HepG2 (cell line): ENCODE measurements around the gene ALDOA. TPM values are rescaled to one million over a fixed set of nuclear protein-coding genes. Genes with fewer than 3 reads are reported as not detected.

Source experiments
- ATAC-seq: fragments of 200-7000 bp; cut with Tn5 transposase; 3 replicates; pipeline ENCODE4 v1.9.1; 2020; ENCODE audit warnings: mild to moderate bottlenecking, moderate library complexity
- BruUV-seq: library from RNA; stranded (reverse); fragments of 400-500 nt; replicated peaks from 2 replicates; lab custom pipeline; 2021; lab: Mats Ljungman, UMichigan
- CTCF ChIA-PET: fragments of 300-600 bp; formaldehyde crosslinking; extraction: SDS; loops from one replicate; lab custom pipeline; 2021; ENCODE audit warnings: low total read pairs, inconsistent platforms, low intra/inter-chr PET ratio; lab: Yijun Ruan, JAX
- POLR2A ChIA-PET: fragments of 350-600 bp; sonication (Branson Sonifier 250); formaldehyde crosslinking; loops from one replicate; lab custom pipeline; 2020; ENCODE audit warnings: antibody characterized with exemption, inconsistent platforms; lab: Yijun Ruan, JAX
- DNase-seq: peaks from one replicate; pipeline ENCODE4 v3.0.0-alpha.2; 2015; ENCODE audit warnings: low spot score
- FAIRE-seq: peaks from 3 replicates; lab custom pipeline; 2011; peaks lifted over from hg19 to GRCh38; lab: Jason Lieb, UNC
- H2AFZ ChIP-seq: one replicate; pipeline ENCODE4 v1.6.1; 2011; ENCODE audit warnings: low read length, inconsistent platforms
- H3K27ac ChIP-seq: fragments of 300-600 bp; 3 replicates; pipeline ENCODE4 v1.8.0; 2011; ENCODE audit warnings: mixed run types, mild to moderate bottlenecking, mixed read lengths, low read length, inconsistent platforms; ENCODE audit not compliant: insufficient read depth; ENCODE audit errors: extremely low read length
- H3K27me3 ChIP-seq, 2 experiments: fragments of 200-600 bp in 1 of 2; 2 replicates in 1 of 2; 3 replicates in 1 of 2; pipeline versions ENCODE4 v1.6.0 to v1.8.0; 2011; ENCODE audit warnings: low read length in 2 of 2, mild to moderate bottlenecking in 2 of 2, moderate library complexity in 2 of 2, inconsistent platforms in 1 of 2; ENCODE audit not compliant: insufficient read depth in 2 of 2, control insufficient read depth in 1 of 2
- H3K36me3 ChIP-seq, 2 experiments: fragments of 200-600 bp in 1 of 2; replicated peaks in 1 of 2; 2 replicates in 1 of 2; 3 replicates in 1 of 2; pipeline versions ENCODE4 v1.5.1 to v1.8.0; 2011; ENCODE audit warnings: low read length in 2 of 2, inconsistent platforms in 1 of 2; ENCODE audit not compliant: insufficient read depth in 2 of 2, control insufficient read depth in 1 of 2
- H3K4me1 ChIP-seq: 2 replicates; pipeline ENCODE4 v1.5.1; 2012; ENCODE audit warnings: low read length, inconsistent platforms; ENCODE audit not compliant: insufficient read depth
- H3K4me2 ChIP-seq: 2 replicates; pipeline ENCODE4 v1.6.0; 2011; ENCODE audit warnings: low read depth, low read length, inconsistent platforms
- H3K4me3 ChIP-seq, 3 experiments: fragments of 200-600 bp in 1 of 3; sonication (generic), shearing (Covaris generic) in 1 of 3; replicated peaks in 1 of 3; 2 replicates each; pipeline ENCODE4 v1.5.1; 2011 to 2016; ENCODE audit warnings: low read length in 3 of 3, inconsistent platforms in 2 of 3, low read depth in 2 of 3, mild to moderate bottlenecking in 2 of 3, control low read depth in 1 of 3, mixed read lengths in 1 of 3; ENCODE audit not compliant: insufficient read depth in 1 of 3
- H3K79me2 ChIP-seq: one replicate; pipeline ENCODE4 v1.6.1; 2011; ENCODE audit warnings: low read length, inconsistent platforms; ENCODE audit not compliant: insufficient read depth
- H3K9ac ChIP-seq: 2 replicates; pipeline ENCODE4 v1.6.0; 2011; ENCODE audit warnings: mild to moderate bottlenecking, low read depth, low read length, inconsistent platforms; ENCODE audit not compliant: insufficient read depth
- H3K9me3 ChIP-seq: 2 replicates; pipeline ENCODE4 v1.5.1; 2012; ENCODE audit warnings: mild to moderate bottlenecking, low read length
- H4K20me1 ChIP-seq: 2 replicates; pipeline ENCODE4 v1.6.0; 2011; ENCODE audit warnings: inconsistent platforms, mild to moderate bottlenecking, low read length, moderate library complexity; ENCODE audit not compliant: insufficient read depth
- ARID2 ChIP-seq: sonication (generic); formaldehyde crosslinking; IDR thresholded peaks from 2 replicates; pipeline ENCODE4 v1.8.1; 2022; ENCODE audit warnings: mild to moderate bottlenecking, missing genetic modification reagents, borderline replicate concordance
- KDM1A ChIP-seq: IDR thresholded peaks from 2 replicates; pipeline ENCODE4 v1.6.1; 2016; ENCODE audit warnings: missing compliant biosample characterization
- REPIN1 ChIP-seq: sonication (generic); formaldehyde crosslinking; IDR thresholded peaks from 2 replicates; pipeline ENCODE4 v1.8.0; 2022; ENCODE audit warnings: missing genetic modification reagents, low read depth, mild to moderate bottlenecking, borderline replicate concordance
- TSC22D2 ChIP-seq: sonication (generic); formaldehyde crosslinking; IDR thresholded peaks from 2 replicates; pipeline ENCODE4 v1.5.1; 2020; ENCODE audit warnings: missing genetic modification reagents, mild to moderate bottlenecking, borderline replicate concordance
- ZNF782 ChIP-seq: sonication (generic); formaldehyde crosslinking; IDR thresholded peaks from 2 replicates; pipeline ENCODE4 v1.4.0; 2020; ENCODE audit warnings: missing genetic modification reagents, mild to moderate bottlenecking, borderline replicate concordance
- WGBS: methylation state at CpG from one replicate; pipeline ENCODE4 v1.1.6; 2017; ENCODE audit warnings: low lambda C conversion rate; 5-methylcytosine and 5-hydroxymethylcytosine counted together
- in situ Hi-C: cut with HindIII; loops from 2 replicates; pipeline ENCODE4 v1.10.0; 2017; ENCODE audit warnings: low pct_unique_long_range_greater_than_20kb; ENCODE audit not compliant: extremely low pct_ligation_motif_present
- intact Hi-C: fragments of 100-400 bp; cut with micrococcal nuclease; formaldehyde crosslinking; loops from one replicate; pipeline ENCODE4 v1.10.0; 2022; ENCODE audit not compliant: unreplicated experiment
- polyA plus RNA-seq, 8 experiments: library from polyadenylated mRNA; depleted of rRNA in 3 of 8; stranded (reverse) in 7 of 8; unstranded in 1 of 8; fragments of >200 nt; fragmentation: Illumina TruSeq in 4 of 8; extraction: Trizol in 4 of 8; gene quantifications; 2 replicates each; pipeline versions ENCODE4 v1.2.1 to v1.2.3, GENCODE V29; 2011 to 2016; ENCODE audit warnings: low read depth in 4 of 8, missing spikeins in 1 of 8, mixed read lengths in 1 of 8; ENCODE audit not compliant: insufficient read depth in 1 of 8
- total RNA-seq, 5 experiments: library from RNA; depleted of rRNA; stranded (reverse); fragments of >200 nt; fragmentation: Illumina TruSeq; extraction: Trizol; gene quantifications; 2 replicates each; pipeline ENCODE4 v1.2.3, GENCODE V29; 2016; ENCODE audit warnings: low read depth in 1 of 5
- TF ChIP-seq, protein P1 (sequence below): sonication (generic); formaldehyde crosslinking; IDR thresholded peaks from 2 replicates; pipeline ENCODE4 v1.4.0; 2020; ENCODE audit warnings: missing genetic modification reagents
- TF ChIP-seq, protein P2 (sequence below): sonication (generic); formaldehyde crosslinking; IDR thresholded peaks from 2 replicates; pipeline ENCODE4 v1.4.0; 2020; ENCODE audit warnings: missing genetic modification reagents, borderline replicate concordance
- TF ChIP-seq, protein P3 (sequence below): sonication (generic); formaldehyde crosslinking; IDR thresholded peaks from 2 replicates; pipeline ENCODE4 v1.5.0; 2020; ENCODE audit warnings: mild to moderate bottlenecking, missing genetic modification reagents

Gene ALDOA
- total and polyA plus RNA-seq, 2 of the 13 experiments (the other 11 are each of a cell fraction or from before 2014, with no cell fraction given) = 925 to 1,884 TPM

DNA sequence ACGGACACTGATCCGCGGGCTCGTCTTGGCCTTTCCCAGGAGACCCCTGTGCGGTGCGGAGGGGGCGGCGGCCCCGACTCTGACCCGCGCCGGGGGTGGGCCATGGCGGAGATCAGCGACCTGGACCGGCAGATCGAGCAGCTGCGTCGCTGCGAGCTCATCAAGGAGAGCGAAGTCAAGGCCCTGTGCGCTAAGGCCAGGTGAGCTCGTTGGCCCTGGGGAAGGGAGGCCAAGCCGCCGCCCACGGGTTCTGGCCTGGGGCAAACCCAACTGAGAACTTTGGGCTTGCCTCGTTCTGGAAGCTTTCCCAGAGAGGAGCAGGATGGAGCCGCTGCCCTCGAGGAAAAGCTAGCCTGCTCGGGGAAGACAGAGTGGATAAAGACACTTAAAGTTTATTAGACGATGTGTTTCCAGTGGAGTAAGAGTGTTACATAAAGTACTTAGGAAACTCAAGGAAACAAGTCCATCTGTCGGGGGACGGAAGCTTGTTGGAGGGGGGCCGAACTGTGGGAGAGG lies 10.8 kb downstream of the ALDOA start (continued):
- TF ChIP-seq ZNF782 (CRISPR knock-in tag) = peak; percentile 47; the same call in 1 of the 2 replicates

DNA sequence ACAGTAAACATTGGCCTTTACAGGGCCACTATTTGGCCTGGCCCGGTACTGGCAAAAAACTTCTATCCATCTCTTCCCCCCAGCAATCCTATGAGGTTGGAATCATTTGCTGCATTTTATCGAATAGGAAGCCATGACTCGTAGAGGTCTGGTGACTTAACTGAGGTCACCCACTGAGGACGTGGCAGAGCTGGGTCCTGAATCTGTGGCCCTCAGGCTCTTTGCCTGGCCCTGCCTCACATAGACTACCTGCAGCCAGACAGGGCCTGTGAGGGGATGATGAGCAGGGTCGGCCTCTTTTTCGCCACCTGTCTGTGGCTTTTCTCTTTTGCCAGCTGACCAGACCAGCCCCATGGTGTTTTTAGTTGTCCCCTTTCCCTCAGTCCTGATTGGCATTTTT lies 12.1 kb downstream of the ALDOA start:
- no TSS peak for BruUV-seq
- CTCF ChIA-PET = no interaction called here
- TF ChIP-seq, protein P1, sequence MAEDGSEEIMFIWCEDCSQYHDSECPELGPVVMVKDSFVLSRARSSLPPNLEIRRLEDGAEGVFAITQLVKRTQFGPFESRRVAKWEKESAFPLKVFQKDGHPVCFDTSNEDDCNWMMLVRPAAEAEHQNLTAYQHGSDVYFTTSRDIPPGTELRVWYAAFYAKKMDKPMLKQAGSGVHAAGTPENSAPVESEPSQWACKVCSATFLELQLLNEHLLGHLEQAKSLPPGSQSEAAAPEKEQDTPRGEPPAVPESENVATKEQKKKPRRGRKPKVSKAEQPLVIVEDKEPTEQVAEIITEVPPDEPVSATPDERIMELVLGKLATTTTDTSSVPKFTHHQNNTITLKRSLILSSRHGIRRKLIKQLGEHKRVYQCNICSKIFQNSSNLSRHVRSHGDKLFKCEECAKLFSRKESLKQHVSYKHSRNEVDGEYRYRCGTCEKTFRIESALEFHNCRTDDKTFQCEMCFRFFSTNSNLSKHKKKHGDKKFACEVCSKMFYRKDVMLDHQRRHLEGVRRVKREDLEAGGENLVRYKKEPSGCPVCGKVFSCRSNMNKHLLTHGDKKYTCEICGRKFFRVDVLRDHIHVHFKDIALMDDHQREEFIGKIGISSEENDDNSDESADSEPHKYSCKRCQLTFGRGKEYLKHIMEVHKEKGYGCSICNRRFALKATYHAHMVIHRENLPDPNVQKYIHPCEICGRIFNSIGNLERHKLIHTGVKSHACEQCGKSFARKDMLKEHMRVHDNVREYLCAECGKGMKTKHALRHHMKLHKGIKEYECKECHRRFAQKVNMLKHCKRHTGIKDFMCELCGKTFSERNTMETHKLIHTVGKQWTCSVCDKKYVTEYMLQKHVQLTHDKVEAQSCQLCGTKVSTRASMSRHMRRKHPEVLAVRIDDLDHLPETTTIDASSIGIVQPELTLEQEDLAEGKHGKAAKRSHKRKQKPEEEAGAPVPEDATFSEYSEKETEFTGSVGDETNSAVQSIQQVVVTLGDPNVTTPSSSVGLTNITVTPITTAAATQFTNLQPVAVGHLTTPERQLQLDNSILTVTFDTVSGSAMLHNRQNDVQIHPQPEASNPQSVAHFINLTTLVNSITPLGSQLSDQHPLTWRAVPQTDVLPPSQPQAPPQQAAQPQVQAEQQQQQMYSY (CRISPR knock-in tag) = no peak
- TF ChIP-seq, protein P2, sequence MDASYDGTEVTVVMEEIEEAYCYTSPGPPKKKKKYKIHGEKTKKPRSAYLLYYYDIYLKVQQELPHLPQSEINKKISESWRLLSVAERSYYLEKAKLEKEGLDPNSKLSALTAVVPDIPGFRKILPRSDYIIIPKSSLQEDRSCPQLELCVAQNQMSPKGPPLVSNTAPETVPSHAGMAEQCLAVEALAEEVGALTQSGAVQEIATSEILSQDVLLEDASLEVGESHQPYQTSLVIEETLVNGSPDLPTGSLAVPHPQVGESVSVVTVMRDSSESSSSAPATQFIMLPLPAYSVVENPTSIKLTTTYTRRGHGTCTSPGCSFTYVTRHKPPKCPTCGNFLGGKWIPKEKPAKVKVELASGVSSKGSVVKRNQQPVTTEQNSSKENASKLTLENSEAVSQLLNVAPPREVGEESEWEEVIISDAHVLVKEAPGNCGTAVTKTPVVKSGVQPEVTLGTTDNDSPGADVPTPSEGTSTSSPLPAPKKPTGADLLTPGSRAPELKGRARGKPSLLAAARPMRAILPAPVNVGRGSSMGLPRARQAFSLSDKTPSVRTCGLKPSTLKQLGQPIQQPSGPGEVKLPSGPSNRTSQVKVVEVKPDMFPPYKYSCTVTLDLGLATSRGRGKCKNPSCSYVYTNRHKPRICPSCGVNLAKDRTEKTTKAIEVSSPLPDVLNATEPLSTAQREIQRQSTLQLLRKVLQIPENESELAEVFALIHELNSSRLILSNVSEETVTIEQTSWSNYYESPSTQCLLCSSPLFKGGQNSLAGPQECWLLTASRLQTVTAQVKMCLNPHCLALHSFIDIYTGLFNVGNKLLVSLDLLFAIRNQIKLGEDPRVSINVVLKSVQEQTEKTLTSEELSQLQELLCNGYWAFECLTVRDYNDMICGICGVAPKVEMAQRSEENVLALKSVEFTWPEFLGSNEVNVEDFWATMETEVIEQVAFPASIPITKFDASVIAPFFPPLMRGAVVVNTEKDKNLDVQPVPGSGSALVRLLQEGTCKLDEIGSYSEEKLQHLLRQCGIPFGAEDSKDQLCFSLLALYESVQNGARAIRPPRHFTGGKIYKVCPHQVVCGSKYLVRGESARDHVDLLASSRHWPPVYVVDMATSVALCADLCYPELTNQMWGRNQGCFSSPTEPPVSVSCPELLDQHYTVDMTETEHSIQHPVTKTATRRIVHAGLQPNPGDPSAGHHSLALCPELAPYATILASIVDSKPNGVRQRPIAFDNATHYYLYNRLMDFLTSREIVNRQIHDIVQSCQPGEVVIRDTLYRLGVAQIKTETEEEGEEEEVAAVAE (CRISPR knock-in tag) = no peak
- TF ChIP-seq REPIN1 (0 out of 2 replicates have a peak, but pooled peaks have one; percentile 18), TSC22D2 (no peak), KDM1A (CRISPR knock-in tag) (no peak), ARID2 (CRISPR knock-in tag) (no peak)
- TF ChIP-seq, protein P3, sequence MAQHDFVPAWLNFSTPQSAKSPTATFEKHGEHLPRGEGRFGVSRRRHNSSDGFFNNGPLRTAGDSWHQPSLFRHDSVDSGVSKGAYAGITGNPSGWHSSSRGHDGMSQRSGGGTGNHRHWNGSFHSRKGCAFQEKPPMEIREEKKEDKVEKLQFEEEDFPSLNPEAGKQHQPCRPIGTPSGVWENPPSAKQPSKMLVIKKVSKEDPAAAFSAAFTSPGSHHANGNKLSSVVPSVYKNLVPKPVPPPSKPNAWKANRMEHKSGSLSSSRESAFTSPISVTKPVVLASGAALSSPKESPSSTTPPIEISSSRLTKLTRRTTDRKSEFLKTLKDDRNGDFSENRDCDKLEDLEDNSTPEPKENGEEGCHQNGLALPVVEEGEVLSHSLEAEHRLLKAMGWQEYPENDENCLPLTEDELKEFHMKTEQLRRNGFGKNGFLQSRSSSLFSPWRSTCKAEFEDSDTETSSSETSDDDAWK = no peak

More for the DNA sequence above, 12.1 kb downstream of the ALDOA start:
- no peak for FAIRE-seq
- H3K79me2 ChIP-seq = peaks cover 51% of the 10 kb centered on the region
- 85% methylated on average over 6 of the region's 6 CpGs for whole genome bisulfite sequencing
- H4K20me1 ChIP-seq = peaks cover 16% of the 10 kb centered on the region
- in situ Hi-C loops = loop anchor here (25.0 kb wide), 1 partner anchor 560 kb away; no protein-coding TSS in a partner anchor
- H3K27ac ChIP-seq = peak overlapping the region; percentile 82
- ATAC-seq = no peak
- DNase-seq = no peak
- H3K36me3 ChIP-seq = peaks cover 19 to 39% of the 10 kb centered on the region in 2 experiments
- H3K4me3 ChIP-seq = peak overlapping the region; percentile 81 to 98 (median 90); a peak in 3 of 6 replicates
- H2AFZ ChIP-seq = no peak overlapping the region
- H3K4me2 ChIP-seq = peak overlapping the region; percentile 91
- peak overlapping the region; percentile 90 for H3K9ac ChIP-seq
- POLR2A ChIA-PET = interaction anchor here (0.6 to 4.4 kb wide), 4 partner anchors 11 to 17 kb away, joined by 3 to 28 read pairs (median 4); partner anchors contain the start of gene ALDOA
- intact Hi-C loops = no loop called here
- H3K9me3 ChIP-seq = no peaks in the 10 kb centered on the region
- peaks cover 68% of the 10 kb centered on the region for H3K4me1 ChIP-seq
- no peaks in the 10 kb centered on the region; a peak in 1 of 5 replicates for H3K27me3 ChIP-seq
